Skin of body (tissue), 2 donors: Measurements from ENCODE around the gene TRAF3IP3. TPM values are rescaled to one million over a fixed set of nuclear protein-coding genes. Genes with fewer than 3 reads are reported as not detected.
A peak's percentile ranks its signal among the peaks of the same experiment; 100 is the strongest.
"Not testable (repeated sequence)": the region's sequence is repeated elsewhere in the genome, so short reads cannot be mapped to it uniquely, and the experiment has no call there.

Experiments used
- DNase-seq: peaks from one replicate; lab custom pipeline; 2025; lab: John Stamatoyannopoulos, UW
- total RNA-seq: library from RNA; depleted of rRNA; stranded (reverse); fragments of >200 nt; gene quantifications from one replicate; pipeline ENCODE4 v1.2.3, GENCODE V29; 2014

Gene TRAF3IP3
- total RNA-seq, 1 donor from 2014 or later, result 2.1 TPM

- no peak for DNase-seq
Measured at GRCh38 chr1:209767706-209768105, 11.9 kb downstream of the TRAF3IP3 start.

GRCh38 chr1:209768354-209768774, 12.5 kb downstream of the TRAF3IP3 start:
- no peak for DNase-seq

- DNase-seq, result peak; percentile 21
Measured at GRCh38 chr1:209769171-209769904, 13.5 kb downstream of the TRAF3IP3 start.

- DNase-seq, result no peak
Measured at GRCh38 chr1:209769971-209770370, 14.1 kb downstream of the TRAF3IP3 start.

- no peak for DNase-seq
Measured at GRCh38 chr1:209770636-209771415, 15.0 kb downstream of the TRAF3IP3 start.

- no peak for DNase-seq
Measured at GRCh38 chr1:209772126-209772525, 16.3 kb downstream of the TRAF3IP3 start.

- no peak for DNase-seq
Measured at GRCh38 chr1:209774592-209774991, 18.7 kb downstream of the TRAF3IP3 start.

GRCh38 chr1:209775678-209776077, 19.8 kb downstream of the TRAF3IP3 start:
- no peak for DNase-seq

- no peak for DNase-seq
Measured at GRCh38 chr1:209777587-209777986, 21.7 kb downstream of the TRAF3IP3 start.

GRCh38 chr1:209778102-209778501, 22.2 kb downstream of the TRAF3IP3 start:
- no peak for DNase-seq

GRCh38 chr1:209780268-209780667, 24.4 kb downstream of the TRAF3IP3 start:
- DNase-seq, result no peak

GRCh38 chr1:209783386-209783785, 27.5 kb downstream of the TRAF3IP3 start:
- no peak for DNase-seq

GRCh38 chr1:209784265-209785169, 28.7 kb downstream of the TRAF3IP3 start, which contains the start of gene C1orf74:
C1orf74 (minus strand) TSS chr1:209784559; CDS start chr1:209783634, 925 bp downstream.
- peak; percentile 99 for DNase-seq

GRCh38 chr1:209785592-209785991, 29.7 kb downstream of the TRAF3IP3 start:
- DNase-seq, result no peak

- no peak for DNase-seq
Measured at GRCh38 chr1:209786146-209786545, 30.3 kb downstream of the TRAF3IP3 start.

- DNase-seq, result no peak
Measured at GRCh38 chr1:209787551-209787950, 31.7 kb downstream of the TRAF3IP3 start.

- DNase-seq, result no peak
Measured at GRCh38 chr1:209789245-209789644, 33.4 kb downstream of the TRAF3IP3 start.

- DNase-seq, result no peak
Measured at GRCh38 chr1:209790286-209791193, 34.7 kb downstream of the TRAF3IP3 start.

- no peak for DNase-seq
Measured at GRCh38 chr1:209791920-209792319, 36.1 kb downstream of the TRAF3IP3 start.

GRCh38 chr1:209793711-209794110, 37.9 kb downstream of the TRAF3IP3 start:
- not testable (repeated sequence) for DNase-seq
